Measurements from ENCODE around the gene GRIFIN. TPM values are rescaled to one million over a fixed set of nuclear protein-coding genes. Genes with fewer than 3 reads are reported as not detected.

GRIFIN gene
- polyA plus RNA-seq, 1 donor (not counting 4 experiments of a cell fraction or from before 2014, with no cell fraction given): not detected

DNA sequence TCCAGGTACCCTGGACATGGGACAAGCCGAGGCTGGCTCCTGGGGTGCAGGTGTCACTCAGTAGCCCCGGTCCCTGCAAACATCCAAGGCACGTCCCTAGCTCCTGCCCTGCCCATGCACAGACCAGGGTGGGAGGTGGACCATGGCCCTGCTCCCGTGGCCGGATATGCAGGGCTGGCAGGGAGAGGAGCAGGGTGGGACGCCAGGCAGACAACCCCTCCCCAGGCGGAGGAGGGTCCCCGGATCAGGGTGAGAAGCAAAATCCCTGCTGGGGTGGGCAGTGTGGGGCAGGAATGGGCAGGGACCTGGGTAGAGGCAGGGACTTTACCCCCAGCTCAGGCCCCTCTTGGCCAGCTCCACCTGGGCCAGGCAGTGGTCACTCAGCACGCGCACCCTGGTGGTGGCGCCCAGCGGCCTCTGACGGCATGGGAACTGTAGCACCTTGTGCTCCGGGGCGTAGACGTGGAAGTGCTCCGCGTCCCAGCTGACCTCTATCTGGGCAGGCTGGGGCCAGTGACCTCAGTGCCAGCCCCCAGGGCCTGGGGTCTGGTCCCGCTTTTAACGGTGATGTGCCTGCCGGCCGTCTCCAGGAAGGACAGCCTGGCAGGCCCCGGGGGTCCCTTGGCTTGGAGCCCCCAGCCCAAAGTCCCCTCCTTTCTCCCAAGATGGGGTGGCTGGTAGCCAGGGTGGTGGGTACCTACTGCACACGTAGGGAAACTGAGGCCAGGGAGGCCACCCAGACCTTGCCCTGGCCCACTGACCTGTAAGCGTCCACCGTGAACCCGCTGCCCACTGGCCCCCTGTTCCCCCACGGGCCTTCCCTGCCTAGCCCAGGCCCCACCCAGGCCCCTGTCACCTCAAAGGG lies 1.2 kb downstream of the GRIFIN start:
- no peaks in the 10 kb centered on the region for H3K9me3 ChIP-seq (ENCODE audit: control insufficient read depth, low read depth, low read length)
- H3K36me3 ChIP-seq (ENCODE audit: control insufficient read depth in 2 of 2, extremely low read depth in 1 of 2, insufficient read depth in 2 of 2, low read length in 2 of 2): no peaks in the 10 kb centered on the region
- DNase-seq (ENCODE audit: low read depth, low spot score) (no peak), FAIRE-seq (no peak)
- no peaks in the 10 kb centered on the region for H3K9me1 ChIP-seq (ENCODE audit: control insufficient read depth, extremely low read depth, insufficient read depth, low read length)
- H3K4me2 ChIP-seq (ENCODE audit: control insufficient read depth, extremely low read depth, insufficient read depth, low read depth, low read length): no peak overlapping the region
- H3K4me3 ChIP-seq (ENCODE audit: control insufficient read depth in 2 of 3, extremely low read depth in 1 of 3, insufficient read depth in 2 of 3, low read depth in 1 of 3, low read length in 3 of 3): no peak overlapping the region
- H2AFZ ChIP-seq (ENCODE audit: control insufficient read depth, low read length): no peak overlapping the region
- no peaks in the 10 kb centered on the region for H4K20me1 ChIP-seq (ENCODE audit: control insufficient read depth, extremely low read depth, insufficient read depth, low read length)
- H3K9ac ChIP-seq (ENCODE audit: control insufficient read depth, extremely low read depth, insufficient read depth, low read length): no peak overlapping the region
- H3K4me1 ChIP-seq (ENCODE audit: control insufficient read depth, extremely low read depth, insufficient read depth, low read length): peaks cover 9% of the 10 kb centered on the region
- no peaks in the 10 kb centered on the region for H3K79me2 ChIP-seq (ENCODE audit: control insufficient read depth, insufficient read depth, low read length)
- peaks cover 22% of the 10 kb centered on the region for H3K27me3 ChIP-seq (ENCODE audit: control insufficient read depth, extremely low read depth, insufficient read depth, low read length)
- dilution Hi-C loops (cut with MboI; ENCODE audit: extremely low pct_ligation_motif_present, low sequenced_read_pairs): no loop called here
- TF ChIP-seq EZH2 (IDR thresholded peaks at IDR 0.05; ENCODE audit: low read length) (no peak), CTCF (optimal IDR thresholded peaks at IDR 0.05 in 1 of 3, IDR thresholded peaks at IDR 0.05 in 1 of 3, conservative IDR thresholded peaks at IDR 0.05 in 1 of 3; ENCODE audit: extremely low read depth in 1 of 3, insufficient read depth in 2 of 3, low read length in 3 of 3) (no peak)
- H3K27ac ChIP-seq (ENCODE audit: control insufficient read depth, insufficient read depth, low read length): no peak overlapping the region

GRCh38 chr7:2474224-2474623 lies 2.0 kb downstream of the GRIFIN start:
- peaks cover 9% of the 10 kb centered on the region for H3K4me1 ChIP-seq (ENCODE audit: control insufficient read depth, extremely low read depth, insufficient read depth, low read length)

More at GRCh38 chr7:2474224-2474623, 2.0 kb downstream of the GRIFIN start:
- H3K79me2 ChIP-seq (ENCODE audit: control insufficient read depth, insufficient read depth, low read length): no peaks in the 10 kb centered on the region
- FAIRE-seq (no peak), DNase-seq (ENCODE audit: low read depth, low spot score) (no peak)
- no peaks in the 10 kb centered on the region for H3K9me1 ChIP-seq (ENCODE audit: control insufficient read depth, extremely low read depth, insufficient read depth, low read length)
- peaks cover 17% of the 10 kb centered on the region for H3K27me3 ChIP-seq (ENCODE audit: control insufficient read depth, extremely low read depth, insufficient read depth, low read length)
- H3K36me3 ChIP-seq (ENCODE audit: control insufficient read depth in 2 of 2, extremely low read depth in 1 of 2, insufficient read depth in 2 of 2, low read length in 2 of 2): no peaks in the 10 kb centered on the region
- no peak overlapping the region for H3K9ac ChIP-seq (ENCODE audit: control insufficient read depth, extremely low read depth, insufficient read depth, low read length)
- no peak for TF ChIP-seq EZH2 (IDR thresholded peaks at IDR 0.05; ENCODE audit: low read length)
- TF ChIP-seq CTCF (optimal IDR thresholded peaks at IDR 0.05 in 1 of 3, IDR thresholded peaks at IDR 0.05 in 1 of 3, conservative IDR thresholded peaks at IDR 0.05 in 1 of 3; ENCODE audit: extremely low read depth in 1 of 3, insufficient read depth in 2 of 3, low read length in 3 of 3): no peak
- dilution Hi-C loops (cut with MboI; ENCODE audit: extremely low pct_ligation_motif_present, low sequenced_read_pairs): no loop called here
- no peaks in the 10 kb centered on the region for H3K9me3 ChIP-seq (ENCODE audit: control insufficient read depth, low read depth, low read length)
- no peaks in the 10 kb centered on the region for H4K20me1 ChIP-seq (ENCODE audit: control insufficient read depth, extremely low read depth, insufficient read depth, low read length)
- no peak overlapping the region for H3K27ac ChIP-seq (ENCODE audit: control insufficient read depth, insufficient read depth, low read length)
- no peak overlapping the region for H3K4me3 ChIP-seq (ENCODE audit: control insufficient read depth in 2 of 3, extremely low read depth in 1 of 3, insufficient read depth in 2 of 3, low read depth in 1 of 3, low read length in 3 of 3)
- H2AFZ ChIP-seq (ENCODE audit: control insufficient read depth, low read length): no peak overlapping the region
- H3K4me2 ChIP-seq (ENCODE audit: control insufficient read depth, extremely low read depth, insufficient read depth, low read depth, low read length): no peak overlapping the region
